ENCODE results near the gene SNX21.
"Not testable (repeated sequence)": the region's sequence is repeated elsewhere in the genome, so short reads cannot be mapped to it uniquely, and the experiment has no call there.

Gene SNX21

DNA sequence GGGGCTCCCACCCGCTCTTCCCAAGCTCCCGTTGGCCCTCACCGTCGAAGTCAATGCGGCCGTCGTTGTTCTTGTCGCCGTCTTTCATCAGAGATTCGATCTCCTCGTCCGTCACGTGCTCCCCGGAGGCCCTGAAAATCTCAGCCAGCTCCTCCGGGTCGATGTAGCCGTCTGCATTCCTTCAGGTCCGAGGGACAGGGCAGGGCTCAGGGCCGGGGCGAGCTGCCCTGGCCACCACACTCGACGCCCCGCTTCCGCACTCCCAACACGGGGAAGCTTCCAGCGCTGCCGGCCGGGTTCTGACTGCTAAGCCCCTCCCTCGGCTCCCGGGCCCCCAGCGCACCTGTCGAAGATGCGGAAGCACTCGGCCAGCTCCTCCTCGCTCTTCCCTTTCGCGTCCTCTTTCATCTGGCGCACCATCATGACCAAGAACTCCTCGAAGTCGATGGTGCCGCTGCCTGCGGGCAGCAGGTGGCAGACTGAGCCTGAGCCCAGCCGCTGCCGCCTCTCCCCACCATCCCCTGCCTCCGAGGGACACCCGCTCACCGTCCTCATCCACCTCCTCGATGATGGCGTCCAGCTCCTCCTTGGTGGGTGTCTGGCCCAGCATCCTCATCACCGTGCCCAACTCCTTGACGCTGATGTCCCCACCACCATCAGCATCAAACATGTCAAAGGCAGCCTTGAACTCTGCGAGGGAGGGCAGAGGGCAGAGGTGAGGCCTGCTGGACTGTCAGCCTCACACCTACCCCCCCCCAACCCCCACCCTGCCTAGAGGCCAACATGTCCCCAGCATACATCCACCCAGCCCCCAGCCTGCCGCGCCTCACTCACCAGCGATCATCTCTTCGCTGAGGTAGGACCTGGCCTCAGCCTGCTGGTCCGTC is 9.4 kb upstream of the SNX21 start:
- peak; percentile 60 for DNase-seq (ENCODE audit: low read depth)

DNA sequence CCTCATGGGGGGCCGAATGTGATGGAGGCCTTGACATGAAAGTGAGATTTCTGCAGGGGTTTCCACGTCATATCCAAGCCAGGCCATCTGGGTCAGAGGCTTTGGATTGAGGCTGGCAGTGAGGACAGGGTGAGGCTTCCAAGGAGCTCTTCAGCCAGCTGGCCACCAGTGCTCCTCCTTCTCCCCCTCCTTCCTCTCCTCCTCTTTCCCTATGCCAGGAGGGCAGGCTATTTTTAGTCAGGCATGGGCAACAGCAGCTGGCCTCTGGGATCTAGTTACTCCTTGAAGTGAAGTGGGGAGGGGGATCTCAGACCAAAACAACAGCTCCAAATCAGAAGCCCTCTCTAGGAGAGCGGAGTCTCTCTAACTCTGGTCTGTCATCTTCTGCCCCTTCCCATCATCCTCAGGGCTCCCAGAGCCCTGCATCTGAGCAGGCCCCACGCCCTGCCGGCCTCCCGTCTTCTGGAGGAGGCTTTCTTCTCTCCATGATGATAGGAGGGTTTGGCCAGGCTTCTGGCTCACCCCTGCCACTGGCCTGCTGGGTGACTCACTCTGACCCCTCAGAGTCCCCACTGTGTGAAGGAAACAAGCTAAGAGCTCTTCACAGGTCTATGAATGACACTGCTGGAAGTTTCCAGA is 7.1 kb upstream of the SNX21 start:
- peak; percentile 50 for DNase-seq (ENCODE audit: low read depth)

DNA sequence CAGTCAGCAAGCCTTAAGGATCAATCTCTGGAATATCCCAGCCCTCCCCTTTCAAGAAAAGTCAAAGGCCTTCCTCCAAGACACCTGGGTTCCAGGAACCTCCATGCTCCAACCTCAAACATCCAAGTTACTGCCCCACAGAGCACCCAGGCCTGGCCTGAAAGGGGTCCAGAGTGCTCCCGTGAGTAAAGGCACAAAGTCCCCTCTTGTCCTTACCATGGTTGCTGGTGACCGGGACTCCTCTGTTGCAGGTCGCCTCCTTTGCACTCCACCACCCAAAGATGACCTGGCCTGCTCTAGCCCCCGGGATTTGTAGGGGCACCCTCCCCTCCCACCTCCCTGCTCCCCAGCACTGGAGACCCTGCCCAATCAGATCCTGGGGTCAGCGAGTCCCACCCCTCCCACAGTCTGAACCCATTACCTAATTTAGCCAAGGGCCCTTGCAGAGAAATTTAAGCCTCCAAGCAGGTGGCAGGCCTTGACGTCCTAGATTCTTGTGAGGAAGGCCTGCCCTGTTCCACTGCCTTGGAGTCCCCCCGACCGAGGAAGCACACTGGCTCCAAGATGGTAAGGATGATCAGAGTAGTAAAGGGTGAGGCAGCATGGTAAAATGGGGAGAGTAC is 6.5 kb upstream of the SNX21 start, which contains the start of gene TNNC2:
Gene TNNC2 (minus strand): TSS at position 283 of the 623 bp plus-strand sequence. CDS start 64 bp downstream, at position 219.
- DNase-seq (ENCODE audit: low read depth): no peak

DNA sequence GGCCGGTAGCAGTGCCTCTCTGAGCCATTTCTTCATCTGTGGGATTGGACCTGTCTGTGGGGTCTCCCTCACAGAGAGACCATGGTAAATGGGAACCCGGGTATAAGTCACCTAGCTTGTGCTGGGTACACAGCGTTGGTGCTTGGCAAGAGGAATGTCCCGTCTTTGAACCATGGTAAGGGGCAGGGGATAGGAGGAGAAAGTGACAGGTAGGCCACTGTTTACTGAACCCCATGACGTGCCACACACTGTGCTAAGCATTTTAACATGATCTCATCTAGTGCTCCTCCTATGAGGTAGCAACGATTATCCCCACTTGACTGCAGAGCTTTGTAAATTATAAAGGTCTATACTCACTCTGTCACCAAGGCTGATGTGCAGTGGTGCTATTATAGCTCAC is 5.9 kb upstream of the SNX21 start:
- DNase-seq (ENCODE audit: low read depth): no peak

DNA sequence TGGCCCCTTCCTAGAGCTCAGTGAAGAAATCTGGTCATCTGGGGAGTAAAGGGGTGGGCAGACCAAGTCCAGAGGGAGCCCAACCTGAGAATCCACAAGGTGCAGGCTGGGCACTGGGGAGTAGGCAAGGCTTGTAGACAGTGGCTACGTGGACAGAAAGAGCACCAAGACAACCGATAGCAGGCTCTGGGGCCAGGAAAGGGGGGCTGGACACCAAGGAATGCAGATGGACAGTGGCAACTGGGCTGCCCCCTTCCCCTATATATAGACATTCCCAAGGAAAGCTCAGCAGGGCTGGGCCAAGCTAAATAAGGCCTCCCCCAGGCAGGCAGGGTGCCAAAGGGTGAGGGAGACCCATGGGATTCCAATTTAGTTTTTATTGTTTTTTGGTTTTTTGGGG is 5.0 kb upstream of the SNX21 start:
- no peak for DNase-seq (ENCODE audit: low read depth)

DNA sequence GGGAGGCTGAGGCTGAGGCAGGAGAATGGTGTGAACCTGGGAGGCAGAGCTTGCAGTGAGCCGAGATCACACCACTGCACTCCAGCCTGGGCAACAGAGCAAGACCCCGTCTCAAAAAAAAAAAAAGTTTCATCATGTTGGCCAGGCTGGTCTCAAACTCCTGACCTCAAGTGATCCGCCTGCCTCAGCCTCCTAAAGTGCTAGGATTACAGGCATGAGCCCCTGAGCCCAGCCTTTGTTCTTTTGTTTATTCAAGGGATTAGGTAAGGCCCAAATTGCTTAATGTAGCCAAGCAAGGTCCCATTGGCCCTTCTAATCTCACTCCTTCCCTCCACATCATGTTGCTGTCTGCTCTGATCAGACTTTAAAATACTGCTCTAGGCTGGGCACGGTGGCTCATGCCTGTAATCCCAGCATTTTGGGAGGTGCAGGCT is 3.9 kb upstream of the SNX21 start:
- not testable (repeated sequence) for DNase-seq (ENCODE audit: low read depth)

DNA sequence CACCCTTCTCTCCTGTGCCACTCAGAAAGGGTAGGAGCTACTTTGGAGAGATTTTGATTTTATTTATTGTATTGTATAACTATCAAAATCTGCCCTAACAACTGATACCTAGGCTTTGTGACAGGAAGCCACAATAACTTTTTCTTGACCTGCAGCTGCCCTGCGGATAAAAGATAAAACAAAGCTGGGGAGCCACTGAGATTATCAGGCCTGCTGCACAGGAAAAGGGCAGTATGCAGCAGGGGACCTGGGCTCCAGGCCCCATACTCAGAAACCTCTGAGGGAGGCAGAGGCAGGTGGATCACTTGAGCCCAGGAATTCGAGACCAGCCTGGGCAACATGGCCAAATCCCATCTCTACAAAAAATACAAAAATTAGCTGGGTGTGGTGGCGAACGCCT is 980 bp upstream of the SNX21 start:
- DNase-seq (ENCODE audit: low read depth): no peak

DNA sequence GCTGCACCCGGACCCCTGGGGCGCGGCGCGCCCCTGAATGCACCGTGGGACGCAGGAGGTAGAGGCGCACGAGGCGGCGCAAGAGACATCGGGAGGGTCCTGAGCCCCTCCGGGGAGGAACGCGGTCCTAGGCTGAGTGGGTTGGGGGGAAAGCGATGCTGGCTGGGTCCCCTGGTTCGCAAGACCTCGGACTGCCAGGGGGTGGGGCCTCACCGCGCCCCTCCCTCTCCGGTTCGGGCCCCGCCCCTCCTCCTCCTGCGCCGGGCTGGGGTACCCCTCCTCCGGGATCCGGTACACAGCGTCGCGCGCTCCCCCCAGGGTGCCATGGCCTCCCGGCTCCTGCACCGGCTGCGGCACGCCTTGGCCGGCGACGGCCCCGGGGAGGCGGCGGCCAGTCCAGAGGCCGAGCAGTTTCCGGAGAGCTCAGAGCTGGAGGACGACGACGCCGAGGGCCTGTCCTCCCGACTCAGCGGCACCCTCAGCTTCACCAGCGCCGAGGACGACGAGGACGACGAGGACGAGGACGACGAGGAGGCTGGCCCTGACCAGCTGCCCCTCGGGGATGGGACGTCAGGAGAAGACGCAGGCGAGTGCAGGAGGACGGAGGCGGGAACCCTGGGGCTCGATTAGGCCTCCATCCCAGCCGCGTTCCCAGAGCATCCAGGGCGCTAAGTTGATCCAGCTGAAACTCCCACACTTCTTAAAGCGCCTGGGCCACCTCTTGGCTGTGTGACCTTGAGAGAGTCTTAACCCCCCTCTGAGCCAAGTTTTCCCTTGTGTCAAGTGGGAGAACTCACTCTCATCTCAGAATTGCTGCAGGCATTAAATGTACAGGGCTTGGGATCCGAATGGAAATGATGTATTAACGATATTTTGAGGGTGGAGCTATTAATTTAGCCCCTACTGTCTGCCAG is 541 bp downstream of the SNX21 start:
- peak; percentile 71 for DNase-seq (ENCODE audit: low read depth)

DNA sequence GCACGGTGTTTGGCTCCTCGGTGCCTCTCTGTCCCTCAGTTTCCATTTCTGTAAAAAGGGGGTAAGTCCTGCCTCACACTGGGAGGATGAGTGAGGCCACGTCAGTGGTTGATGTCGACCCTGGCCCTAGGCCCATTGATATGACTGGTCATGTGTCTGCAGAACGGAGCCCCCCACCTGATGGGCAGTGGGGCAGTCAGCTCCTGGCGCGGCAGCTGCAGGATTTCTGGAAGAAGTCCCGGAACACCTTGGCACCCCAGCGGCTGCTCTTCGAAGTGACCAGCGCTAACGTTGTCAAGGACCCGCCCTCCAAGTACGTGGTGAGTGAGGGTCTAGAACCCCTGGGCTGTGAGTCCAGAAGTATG is 1.2 kb downstream of the SNX21 start:
- DNase-seq (ENCODE audit: low read depth): no peak

DNA sequence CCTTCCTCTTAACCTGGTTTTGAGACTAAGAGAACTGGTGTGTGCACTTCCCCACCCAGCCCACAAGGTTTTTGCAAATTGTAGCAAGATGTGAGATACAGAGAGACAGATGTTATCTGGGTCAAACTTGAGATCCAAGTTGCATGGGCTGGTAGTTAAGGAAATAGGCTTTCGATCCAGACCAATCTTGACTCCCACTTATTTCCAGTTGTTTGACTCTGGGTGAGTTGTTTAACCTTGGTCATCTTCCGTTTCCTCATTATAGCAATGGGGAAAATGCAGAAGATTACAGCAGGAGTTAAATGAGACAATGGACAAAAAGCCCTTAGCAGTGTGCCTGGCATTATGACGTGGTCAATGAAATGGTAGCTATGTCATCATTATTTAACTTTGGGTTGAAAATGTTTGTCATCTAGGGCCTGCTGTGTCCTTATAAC is 1.7 kb downstream of the SNX21 start:
- DNase-seq (ENCODE audit: low read depth): peak; percentile 39

DNA sequence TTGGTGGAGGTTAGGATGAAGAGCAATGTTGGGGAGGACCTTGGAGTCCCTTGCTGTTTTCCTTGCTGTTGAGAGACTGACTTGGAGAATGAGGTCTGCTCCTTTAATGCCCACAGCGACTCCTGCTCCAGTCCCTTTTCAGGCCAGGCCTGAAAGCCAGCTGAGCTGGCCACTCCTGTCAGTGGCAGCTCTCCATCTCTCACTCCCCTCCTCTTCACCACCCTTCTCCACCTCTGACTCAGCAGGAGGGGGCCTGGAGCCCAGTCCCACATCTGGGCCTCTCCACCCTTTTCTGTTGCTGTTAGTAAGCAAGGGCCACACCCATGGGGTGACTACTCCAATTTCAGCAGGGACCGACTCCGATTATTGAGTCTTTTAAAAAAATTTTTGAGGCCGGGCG is 2.2 kb downstream of the SNX21 start:
- DNase-seq (ENCODE audit: low read depth): peak; percentile 59

DNA sequence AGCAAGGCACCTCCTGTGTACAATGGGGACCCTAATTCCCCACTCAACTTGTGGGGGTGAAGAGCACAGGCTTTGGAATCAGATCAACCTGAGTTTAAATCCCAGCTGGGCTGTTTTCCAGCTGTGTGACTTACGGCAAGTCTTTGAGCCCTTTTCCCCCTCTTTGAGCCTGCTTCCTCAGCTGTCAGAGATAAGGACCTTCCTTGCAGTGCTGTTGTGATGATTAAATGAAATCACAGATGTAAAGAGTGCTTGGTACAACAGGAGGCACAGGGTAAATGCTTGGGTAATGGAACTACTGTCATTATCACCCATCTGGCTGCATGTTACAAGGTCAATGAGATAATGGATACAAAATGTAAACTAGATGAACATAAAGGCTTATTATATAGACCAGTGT is 3.2 kb downstream of the SNX21 start:
- DNase-seq (ENCODE audit: low read depth): no peak

DNA sequence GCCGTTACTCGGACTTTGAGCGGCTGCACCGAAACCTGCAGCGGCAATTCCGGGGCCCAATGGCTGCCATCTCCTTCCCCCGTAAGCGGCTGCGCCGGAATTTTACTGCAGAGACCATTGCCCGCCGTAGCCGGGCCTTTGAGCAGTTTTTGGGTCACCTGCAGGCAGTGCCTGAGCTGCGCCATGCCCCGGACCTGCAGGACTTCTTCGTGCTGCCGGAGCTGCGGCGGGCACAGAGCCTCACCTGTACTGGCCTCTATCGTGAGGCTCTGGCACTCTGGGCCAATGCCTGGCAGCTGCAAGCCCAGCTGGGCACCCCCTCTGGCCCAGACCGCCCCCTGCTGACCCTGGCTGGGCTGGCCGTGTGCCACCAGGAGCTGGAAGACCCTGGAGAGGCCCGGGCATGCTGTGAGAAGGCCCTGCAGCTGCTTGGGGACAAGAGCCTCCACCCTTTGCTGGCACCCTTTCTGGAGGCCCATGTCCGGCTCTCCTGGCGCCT is 7.2 kb downstream of the SNX21 start:
- no peak for DNase-seq (ENCODE audit: low read depth)

DNA sequence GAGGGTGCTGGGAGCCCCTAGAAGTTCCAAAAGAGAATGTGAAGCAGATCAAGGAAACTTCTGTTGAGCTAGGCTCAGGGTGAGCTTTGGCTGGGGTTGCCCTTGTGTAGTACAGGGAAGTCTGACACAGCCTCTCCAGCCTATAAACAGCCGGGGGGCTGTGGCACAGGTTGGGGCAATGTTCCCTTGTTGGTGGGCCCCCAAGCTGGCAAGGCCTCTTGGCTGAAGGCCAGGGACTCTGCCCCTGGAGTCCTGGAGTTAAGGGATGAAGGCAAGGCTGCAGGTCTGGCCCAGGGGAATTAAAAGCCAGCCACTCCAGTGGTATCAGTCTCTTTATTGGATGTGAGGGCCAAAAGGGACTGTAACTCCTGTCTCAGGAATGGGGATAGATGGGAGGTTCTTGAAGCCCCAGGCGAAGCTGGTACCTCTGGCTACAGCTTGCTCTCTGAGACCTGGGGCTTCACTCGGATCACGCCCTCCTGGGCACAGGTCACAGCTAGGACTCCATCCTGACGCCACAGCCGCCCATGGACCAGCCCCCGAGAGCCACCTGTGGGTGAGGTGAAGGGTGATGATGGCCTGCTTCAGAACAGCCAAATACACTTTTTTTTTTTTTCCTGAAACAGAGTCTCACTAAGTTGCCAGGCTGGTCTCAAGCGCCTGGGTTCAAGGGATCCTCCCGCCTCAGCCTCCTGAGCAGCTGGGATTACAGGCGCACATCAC is 8.0 kb downstream of the SNX21 start:
- DNase-seq (ENCODE audit: low read depth): no peak

DNA sequence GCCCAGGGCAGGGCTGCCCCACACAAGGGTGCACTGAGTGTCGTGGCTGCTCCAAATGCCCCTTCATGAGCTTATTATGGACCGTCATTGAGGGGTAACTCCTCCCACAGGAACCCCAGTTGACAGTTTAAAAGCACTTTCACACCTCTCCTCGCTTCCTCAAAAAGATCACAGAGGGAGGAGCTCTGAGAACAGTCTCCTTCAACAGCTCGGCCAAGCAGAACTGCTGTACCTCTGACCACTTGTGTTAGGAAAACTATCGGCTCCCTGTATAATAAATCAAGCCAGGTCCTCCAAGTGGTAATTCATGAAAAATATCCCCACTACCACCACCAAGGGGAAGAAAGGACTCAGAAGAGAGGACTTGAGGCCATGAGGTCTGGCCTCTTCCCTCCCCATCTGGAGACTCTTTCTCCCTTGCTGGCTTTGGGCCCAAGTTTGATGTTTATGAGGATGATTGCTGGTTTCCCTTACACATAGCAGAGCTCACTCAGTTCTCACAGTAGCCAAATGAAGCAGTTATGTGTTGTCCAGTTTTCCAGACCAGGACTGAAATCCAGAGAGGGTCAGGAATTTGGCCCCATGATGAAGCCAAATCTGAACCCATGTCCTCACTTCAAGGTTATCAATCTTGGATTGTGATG is 8.7 kb downstream of the SNX21 start:
- no peak for DNase-seq (ENCODE audit: low read depth)

DNA sequence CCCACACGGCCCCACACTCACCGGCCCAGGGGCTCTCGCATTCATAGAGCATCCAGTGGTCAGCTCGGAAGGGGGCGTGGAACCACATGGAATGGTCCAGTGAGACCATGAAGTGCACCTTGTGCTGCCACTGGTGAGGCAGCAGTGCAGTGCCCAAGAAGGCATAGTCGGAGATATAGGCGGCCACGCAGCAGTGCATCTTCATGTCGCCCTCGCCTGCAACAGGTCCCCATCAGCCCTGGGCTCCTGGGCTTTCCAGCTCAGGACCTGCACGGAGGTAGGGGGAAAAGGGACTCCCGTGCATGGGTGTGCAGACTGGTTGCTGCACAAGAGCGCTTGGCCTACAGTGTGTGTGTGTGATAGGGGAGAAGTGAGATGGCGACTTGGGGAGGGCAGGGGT is 9.9 kb downstream of the SNX21 start:
- no peak for DNase-seq (ENCODE audit: low read depth)

DNA sequence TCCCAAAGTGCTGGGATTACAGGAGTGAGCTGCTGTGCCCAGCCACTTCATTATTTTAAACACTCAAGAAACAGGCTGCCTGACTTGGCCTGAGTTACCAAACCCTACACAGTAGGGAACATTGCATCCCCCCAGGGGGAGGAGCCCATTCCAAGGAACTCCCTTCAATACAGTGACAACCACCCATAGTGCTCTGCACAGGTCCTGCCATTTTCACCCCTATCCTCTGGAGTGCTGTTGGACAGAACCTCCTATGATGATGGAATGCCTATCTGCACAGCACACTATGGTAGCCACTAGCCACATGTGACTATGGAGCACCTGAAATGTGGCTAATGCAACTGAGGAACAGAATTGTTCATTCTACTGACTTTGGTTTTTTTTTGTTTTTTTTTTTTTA is 11.9 kb downstream of the SNX21 start:
- no peak for DNase-seq (ENCODE audit: low read depth)

DNA sequence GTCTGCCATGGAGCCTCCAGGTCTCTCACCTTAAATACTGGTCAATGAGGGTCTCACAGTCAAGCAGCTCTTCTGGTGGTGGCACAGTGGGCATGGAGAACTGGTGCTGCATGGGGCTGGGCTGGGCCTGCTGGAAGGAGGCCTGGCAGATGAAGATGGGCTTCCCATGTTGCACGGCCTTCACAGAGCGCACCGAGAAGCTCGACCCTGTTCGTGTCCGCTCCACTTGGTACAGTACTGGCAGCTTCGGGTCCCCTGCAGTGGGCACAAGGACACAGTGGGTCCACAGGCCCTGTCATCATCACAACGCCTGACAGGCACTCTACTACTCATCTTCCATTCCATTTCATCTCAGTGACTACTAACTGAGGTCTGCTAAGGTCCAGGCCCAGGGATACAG is 14.8 kb downstream of the SNX21 start:
- no peak for DNase-seq (ENCODE audit: low read depth)

DNA sequence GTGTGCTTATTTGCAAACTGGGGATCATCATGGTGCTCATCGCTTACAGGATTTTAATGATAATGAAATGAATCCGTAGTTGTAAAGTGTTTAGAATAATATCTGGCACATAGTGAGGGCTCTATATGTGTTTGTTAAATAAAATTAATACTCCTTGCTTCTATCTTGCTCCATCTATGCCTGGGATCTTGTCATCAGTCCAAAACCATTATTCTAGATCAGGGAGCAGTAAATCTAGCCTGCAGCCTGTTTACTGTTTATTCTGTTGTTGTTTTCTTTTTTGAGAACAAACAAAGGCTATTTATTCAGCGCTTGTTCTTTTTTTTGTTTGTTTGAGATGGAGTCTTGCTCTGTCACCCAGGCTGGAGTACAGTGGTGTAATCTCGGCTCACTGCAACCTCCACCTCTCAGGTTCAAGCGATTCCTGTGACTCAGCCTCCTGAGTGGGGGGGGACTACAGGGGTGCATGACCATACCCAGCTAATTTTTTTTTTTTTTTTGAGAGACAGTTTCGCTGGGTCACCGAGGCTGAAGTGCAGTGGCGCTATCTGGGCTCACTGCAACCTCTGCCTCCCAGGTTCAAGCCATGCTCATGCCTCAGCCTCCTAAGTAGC is 15.5 kb downstream of the SNX21 start:
- DNase-seq (ENCODE audit: low read depth): no peak

DNA sequence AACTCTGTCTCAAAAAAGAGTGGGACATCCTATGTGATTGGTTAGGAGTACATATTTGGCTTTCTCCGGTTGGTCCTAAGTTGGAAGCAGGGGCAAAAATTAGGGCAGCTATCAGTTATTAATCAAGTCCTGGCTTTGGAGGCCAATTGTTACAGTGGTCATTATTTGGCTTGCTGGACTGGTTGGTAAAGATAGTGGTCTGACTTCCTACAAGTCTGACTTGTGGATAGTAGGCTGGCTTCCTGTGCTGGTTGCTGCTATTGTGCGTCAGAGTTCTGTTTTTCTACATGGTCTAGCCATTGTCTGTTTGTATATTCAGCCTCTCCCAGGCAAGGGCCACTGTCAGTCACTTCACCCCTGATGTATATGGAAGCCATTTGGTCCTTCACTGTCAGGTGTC is 16.6 kb downstream of the SNX21 start:
- no peak for DNase-seq (ENCODE audit: low read depth)

All from ELR (cell line).